ENCODE data around the gene ZNF776.
"Not testable (repeated sequence)": the region's sequence is repeated elsewhere in the genome, so short reads cannot be mapped to it uniquely, and the experiment has no call there.

ZNF776 gene

GRCh38 chr19:57746580-57747471 lies at the start of gene ZNF776:
Gene ZNF776 (plus strand): TSS chr19:57746815. CDS start chr19:57747059, 244 bp downstream.
- DNase-seq (ENCODE audit: low spot score) (peak; percentile 74), FAIRE-seq (peak; percentile 88)

DNA sequence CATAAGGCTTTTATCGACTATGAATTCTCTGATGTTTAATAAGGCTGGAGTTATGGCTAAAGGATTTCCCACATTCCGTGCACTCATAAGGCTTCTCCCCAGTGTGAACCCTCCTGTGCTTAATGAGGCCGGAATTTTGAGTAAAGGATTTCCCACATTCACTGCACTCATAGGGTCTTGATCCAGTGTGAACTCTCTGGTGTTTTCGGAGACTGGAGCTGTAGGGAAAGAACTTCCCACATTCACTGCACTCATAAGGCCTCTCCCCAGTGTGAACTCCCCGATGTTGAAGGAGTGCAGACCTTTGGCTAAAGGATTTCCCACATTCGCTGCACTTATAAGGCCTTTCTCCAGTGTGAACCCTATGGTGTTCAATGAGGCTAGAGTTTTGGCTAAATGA lies 45.0 kb upstream of the ZNF776 start:
- no peak for FAIRE-seq
- DNase-seq (ENCODE audit: low spot score), result no peak

DNA sequence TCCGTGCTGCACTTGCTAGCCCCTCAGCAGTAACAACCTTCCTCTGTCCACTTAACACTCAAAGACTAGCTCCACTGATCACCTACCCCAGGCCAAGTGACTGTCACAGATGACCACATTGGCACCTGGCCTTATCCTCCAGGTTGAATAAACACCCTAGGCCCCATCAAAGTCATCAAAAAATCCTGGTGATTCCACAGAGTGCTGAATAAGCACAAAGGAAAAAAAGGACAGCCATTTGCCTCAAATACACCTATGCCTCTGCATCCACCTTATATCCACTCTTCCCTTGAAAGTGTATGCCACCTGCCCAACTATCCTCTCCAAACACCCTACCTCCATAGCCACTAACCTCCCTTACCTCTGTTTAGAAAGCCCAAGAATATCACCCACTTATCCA lies 40.3 kb upstream of the ZNF776 start:
- DNase-seq (ENCODE audit: low spot score) (no peak), FAIRE-seq (no peak)

- no peak for FAIRE-seq
- DNase-seq (ENCODE audit: low spot score), result no peak
Observed at GRCh38 chr19:57708641-57709361, 37.8 kb upstream of the ZNF776 start, which contains the start of gene ZNF154. Gene ZNF154 (minus strand): TSS chr19:57709204. CDS start chr19:57708971, 233 bp downstream.

DNA sequence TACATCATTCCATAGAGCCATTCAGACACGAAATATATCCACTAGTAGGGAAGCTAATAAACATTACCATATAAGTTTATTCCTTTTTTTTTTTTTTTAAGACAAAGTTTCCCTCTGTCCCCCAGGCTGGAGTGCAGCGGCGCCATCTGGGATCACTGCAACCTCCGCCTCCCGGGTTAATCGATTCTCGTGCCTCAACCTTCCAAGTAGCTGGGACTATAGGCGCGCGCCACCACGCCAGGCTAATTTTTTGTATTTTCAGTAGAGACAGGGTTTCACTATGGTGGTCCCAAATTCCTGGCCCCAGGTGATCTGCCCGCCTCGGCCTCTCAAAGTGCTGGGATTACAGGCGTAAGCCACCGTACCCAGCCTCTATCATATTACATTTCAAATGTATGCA lies 37.0 kb upstream of the ZNF776 start:
- DNase-seq (ENCODE audit: low spot score) (no peak), FAIRE-seq (no peak)

- DNase-seq (ENCODE audit: low spot score) (no peak), FAIRE-seq (no peak)
Observed at GRCh38 chr19:57712222-57712621, 34.4 kb upstream of the ZNF776 start.

DNA sequence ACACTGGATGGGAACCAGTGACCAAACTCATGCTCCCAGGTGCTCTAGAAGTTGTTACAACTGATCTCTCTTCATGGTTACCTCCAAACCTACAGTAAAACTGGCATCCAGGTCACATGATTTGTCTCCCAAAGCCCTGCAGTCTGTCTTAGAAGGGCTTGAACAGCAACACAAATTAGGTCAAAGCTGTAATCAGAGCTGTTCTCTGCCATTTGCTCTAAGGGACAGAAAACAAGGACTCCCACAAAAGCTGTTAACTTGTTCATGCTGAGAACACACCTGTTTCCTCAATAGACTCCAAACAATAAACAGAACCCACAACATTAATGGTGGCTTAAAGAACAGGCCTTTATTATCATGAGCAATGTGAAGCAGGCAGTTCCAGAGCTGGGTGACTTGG lies 27.2 kb upstream of the ZNF776 start:
- FAIRE-seq (no peak), DNase-seq (ENCODE audit: low spot score) (no peak)

DNA sequence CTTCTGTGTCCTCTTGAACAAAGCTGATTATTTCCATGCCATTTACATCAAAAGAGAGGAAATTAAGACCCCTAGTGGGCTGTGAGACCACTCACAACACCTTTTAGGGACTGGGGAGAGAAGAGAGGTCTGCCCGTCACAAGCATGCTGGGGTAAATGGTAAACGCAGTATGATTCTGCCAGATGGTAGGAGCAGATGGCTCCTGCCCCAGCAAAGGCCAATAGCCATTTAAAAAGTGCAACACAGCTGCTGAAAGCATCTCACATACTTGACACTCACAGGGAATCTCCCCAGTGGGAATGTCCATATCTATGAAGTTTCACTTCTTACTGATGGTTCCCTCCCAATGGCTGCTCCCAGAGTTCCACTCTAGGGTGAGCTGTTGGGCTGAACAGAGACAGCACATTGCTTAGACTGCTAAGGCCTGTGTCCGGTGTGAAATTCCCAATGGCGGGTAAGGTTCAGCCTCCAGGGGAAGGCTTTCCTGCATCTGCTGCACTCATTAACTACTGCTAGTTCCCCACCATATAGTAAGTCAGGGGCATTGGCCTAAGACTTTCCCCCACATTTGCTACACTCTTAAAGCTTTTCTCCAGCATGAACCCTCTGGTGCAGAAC lies 26.6 kb upstream of the ZNF776 start:
- no peak for FAIRE-seq
- DNase-seq (ENCODE audit: low spot score), result no peak

GRCh38 chr19:57720878-57721277 lies 25.7 kb upstream of the ZNF776 start:
- no peak for DNase-seq (ENCODE audit: low spot score)
- FAIRE-seq, result no peak

GRCh38 chr19:57738320-57738719 lies 8.3 kb upstream of the ZNF776 start:
- not testable (repeated sequence) for DNase-seq (ENCODE audit: low spot score); FAIRE-seq

- not testable (repeated sequence) for FAIRE-seq; DNase-seq (ENCODE audit: low spot score)
Observed at GRCh38 chr19:57738770-57739169, 7.8 kb upstream of the ZNF776 start.

GRCh38 chr19:57747472-57747807 lies 825 bp downstream of the ZNF776 start:
- DNase-seq (ENCODE audit: low spot score) (no peak), FAIRE-seq (no peak)

GRCh38 chr19:57748029-57748428 lies 1.4 kb downstream of the ZNF776 start:
- FAIRE-seq (no peak), DNase-seq (ENCODE audit: low spot score) (no peak)

DNA sequence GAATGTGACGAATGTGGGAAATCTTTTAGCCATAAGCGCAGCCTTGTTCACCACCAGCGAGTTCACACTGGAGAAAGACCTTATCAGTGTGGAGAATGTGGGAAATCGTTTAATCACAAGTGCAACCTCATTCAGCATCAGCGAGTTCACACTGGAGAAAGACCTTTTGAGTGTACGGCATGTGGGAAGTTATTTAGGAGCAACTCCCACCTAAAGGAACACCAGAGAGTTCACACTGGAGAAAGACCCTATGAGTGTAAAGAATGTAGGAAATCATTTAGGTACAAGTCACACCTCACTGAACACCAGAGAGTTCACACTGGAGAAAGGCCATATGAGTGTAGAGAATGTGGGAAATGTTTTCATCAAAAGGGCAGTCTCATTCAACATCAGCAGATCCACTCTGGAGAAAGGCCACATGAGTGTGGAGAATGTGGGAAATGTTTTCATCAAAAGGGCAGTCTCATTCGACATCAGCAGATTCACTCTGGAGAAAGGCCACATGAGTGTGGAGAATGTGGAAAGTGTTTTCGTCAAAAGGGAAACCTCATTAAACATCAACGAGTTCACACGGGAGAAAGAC lies 7.6 kb downstream of the ZNF776 start:
- FAIRE-seq, result no peak

GRCh38 chr19:57755031-57755430 lies 8.4 kb downstream of the ZNF776 start:
- no peak for DNase-seq (ENCODE audit: low spot score)
- FAIRE-seq, result no peak

More for the DNA sequence above, 7.6 kb downstream of the ZNF776 start:
- no peak for DNase-seq (ENCODE audit: low spot score)

DNA sequence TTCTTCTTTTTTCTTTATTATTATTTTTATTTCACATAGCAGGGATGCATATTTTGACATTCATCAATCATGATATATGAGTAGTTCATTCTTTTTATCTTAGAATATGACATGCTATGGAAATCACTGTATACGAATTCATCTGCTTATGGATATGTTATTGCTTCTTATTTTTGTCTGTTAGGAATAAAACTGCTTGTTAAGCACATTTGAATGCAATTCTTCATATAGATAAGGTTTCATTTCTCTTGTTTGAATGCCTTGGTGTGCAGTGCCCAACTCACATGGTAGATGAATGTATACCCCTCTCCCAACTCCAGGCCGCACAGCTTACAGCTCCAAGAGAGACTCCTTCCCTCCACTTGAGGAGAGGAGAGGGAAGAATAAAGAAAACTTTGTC lies 11.3 kb downstream of the ZNF776 start:
- FAIRE-seq (no peak), DNase-seq (ENCODE audit: low spot score) (no peak)

- FAIRE-seq (no peak), DNase-seq (ENCODE audit: low spot score) (no peak)
Observed at GRCh38 chr19:57759096-57759495, 12.5 kb downstream of the ZNF776 start.

- DNase-seq (ENCODE audit: low spot score) (peak; percentile 74), FAIRE-seq (peak; percentile 46)
Observed at GRCh38 chr19:57769345-57770131, 22.9 kb downstream of the ZNF776 start, which contains the start of gene ZNF586. Gene ZNF586 (plus strand): TSS chr19:57769676. CDS start chr19:57769843, 167 bp downstream.

DNA sequence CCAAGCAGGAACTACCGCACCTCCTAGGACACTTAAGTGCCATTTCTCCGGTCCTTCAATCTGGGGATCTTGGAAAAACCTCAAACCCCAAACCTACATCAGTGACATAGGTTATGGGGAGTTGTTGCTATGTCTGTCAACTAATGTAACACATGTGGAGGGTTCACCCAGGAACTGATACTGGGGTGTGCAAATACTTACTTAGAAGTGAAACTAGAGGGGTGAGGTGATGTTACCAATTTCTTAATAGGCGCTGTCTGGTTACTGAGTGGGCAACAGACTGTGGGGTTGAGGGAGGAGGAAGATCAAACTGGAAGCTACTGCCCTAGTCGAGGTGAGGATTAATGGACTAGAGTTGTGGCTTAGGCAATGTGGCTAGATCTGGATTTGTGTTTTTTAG lies 24.8 kb downstream of the ZNF776 start:
- FAIRE-seq, result no peak
- DNase-seq (ENCODE audit: low spot score), result no peak

DNA sequence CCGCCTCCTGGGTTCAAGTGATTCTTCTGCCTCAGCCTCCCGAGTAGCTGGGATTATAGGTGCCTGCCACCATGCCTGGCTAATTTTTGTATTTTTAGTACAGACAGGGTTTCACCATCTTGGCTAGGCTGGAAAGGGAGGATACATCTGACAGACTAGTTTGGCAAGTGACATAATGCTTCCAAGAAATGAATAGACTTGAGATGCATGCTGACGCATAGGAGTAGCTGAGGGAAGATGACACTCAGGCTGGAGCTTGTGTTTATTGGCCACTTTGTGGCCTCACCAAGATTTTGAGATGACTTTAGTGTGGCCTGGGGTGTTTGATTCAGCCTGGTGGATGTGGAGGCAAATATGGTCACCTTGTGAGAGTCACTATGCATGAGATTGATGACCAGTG lies 26.9 kb downstream of the ZNF776 start:
- DNase-seq (ENCODE audit: low spot score) (no peak), FAIRE-seq (no peak)
